Measurements from ENCODE around the gene SGIP1.
"Not testable (repeated sequence)": the region's sequence is repeated elsewhere in the genome, so short reads cannot be mapped to it uniquely, and the experiment has no call there.

The SGIP1 gene

GRCh38 chr1:66556161-66556611 is 22.2 kb downstream of the SGIP1 start:
- no peak for DNase-seq (ENCODE audit: low spot score)

- DNase-seq (ENCODE audit: low spot score) = peak; percentile 30
These were observed 23.2 kb downstream of the SGIP1 start for GRCh38 chr1:66557157-66557556.

DNA sequence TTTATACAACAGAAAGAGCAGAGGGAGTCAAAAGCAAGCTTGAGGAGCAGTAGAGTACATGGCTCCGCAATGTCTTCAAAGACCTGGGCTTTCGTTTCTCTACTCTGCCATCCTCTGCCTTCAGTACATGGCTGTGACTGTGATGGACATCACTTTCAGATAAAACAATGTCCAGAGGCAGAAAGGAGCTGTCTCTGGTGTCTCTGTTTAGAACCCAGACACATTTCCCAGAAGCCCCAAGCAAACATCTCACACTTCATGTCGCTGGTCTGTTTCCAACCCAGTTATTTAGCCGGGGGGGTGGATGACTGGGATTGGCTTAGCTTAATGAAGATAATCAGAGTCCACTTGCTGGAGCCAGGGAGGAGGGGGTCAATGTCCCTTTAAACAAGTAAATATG is 25.6 kb downstream of the SGIP1 start:
- DNase-seq (ENCODE audit: low spot score) = no peak

DNA sequence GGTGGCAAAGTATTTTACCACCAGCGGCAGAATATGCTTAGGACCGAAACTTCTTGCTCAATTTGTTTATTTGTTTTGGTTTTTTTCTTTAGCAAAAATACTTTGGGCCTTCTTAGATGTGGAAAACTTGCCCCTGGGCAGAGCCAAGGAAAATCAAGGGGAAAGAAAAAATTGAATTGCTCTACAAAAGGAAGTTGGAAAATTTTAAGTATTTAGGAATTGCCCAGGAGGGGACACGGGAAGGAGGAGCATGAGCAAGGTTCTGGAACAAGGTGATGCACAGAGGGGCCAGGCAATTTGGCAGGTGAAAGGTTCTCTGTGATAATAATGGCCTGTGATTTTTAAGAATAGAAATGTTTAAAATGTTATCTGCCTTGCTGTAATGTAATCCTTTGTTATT is 28.6 kb downstream of the SGIP1 start:
- DNase-seq (ENCODE audit: low spot score) = no peak

- peak; percentile 90 for DNase-seq (ENCODE audit: low spot score)
These were observed 29.3 kb downstream of the SGIP1 start for GRCh38 chr1:66563094-66563800.

DNA sequence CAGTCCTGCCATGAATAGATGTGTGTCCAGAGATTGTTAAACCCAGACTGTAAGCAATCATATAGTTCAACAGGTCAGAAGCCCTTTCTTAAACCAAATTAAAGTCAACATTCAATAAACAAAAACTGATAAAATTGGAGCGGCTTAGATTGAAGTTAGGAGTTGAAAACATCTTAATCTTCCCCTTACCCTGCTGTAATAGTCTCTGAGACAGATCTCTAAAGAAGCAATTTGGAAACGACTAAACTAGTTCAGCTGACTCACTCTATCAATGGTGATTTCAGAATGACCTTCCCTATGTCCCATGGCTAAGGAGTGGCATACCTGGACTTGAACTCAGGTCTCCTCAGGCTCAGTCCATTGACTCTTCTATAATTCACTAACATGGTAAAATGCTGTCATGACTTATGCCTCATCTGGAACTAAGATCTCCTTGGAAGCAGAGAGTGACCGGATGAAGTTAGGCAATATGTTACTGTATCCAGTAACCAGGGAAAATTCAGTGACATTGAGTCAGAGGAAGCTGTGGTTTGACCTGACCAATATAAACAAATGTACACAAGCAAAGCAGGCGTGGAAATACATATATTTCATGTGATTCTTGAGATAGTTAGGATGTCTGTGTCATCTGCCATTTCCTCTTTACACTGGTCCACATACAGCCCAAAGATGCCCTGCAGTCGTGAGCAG is 30.1 kb downstream of the SGIP1 start:
- peak; percentile 88 for DNase-seq (ENCODE audit: low spot score)

- DNase-seq (ENCODE audit: low spot score) = no peak
These were observed 36.2 kb downstream of the SGIP1 start for GRCh38 chr1:66570196-66570595.

GRCh38 chr1:66571789-66572188 is 37.8 kb downstream of the SGIP1 start:
- peak; percentile 69 for DNase-seq (ENCODE audit: low spot score)

- peak; percentile 35 for DNase-seq (ENCODE audit: low spot score)
These were observed 41.8 kb downstream of the SGIP1 start for GRCh38 chr1:66575739-66576138.

DNA sequence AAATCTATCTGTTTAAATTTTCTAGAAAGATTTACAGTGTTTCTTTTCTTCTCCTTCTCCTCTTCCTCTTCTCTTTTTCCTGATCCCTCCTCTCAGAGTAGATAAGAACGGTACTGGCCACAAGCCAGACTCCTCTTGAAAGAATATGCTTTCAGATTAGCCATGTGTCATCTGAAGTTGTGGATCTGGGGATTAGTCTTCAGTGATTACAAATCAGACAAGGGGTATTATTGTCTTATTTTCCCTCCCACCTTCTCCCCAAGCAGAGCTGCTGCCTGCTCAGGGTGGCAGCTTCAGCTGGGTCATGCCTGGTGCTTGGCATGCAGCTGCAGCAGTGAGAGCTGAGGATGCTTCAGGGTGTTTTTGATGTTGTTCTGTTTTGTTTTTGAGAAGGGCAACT is 42.7 kb downstream of the SGIP1 start:
- DNase-seq (ENCODE audit: low spot score) = no peak

DNA sequence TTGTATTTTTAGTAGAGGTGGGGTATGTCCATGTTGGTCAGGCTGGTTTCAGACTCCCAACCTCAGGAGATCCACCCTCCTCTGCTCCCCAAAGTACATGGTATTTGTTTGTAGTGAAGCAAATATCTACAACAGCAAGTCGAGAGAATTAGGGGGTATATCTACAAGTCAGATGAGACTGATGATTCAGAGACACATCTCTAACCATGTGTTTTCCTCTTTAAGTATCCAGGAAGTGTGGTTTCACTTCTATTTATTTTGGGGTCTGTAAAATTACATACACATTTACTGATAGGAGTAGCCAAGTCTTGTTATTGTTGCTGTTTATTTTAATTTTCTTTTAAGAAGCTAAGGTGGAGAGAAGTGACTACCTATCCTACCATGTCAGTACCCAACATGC is 44.9 kb downstream of the SGIP1 start:
- no peak for DNase-seq (ENCODE audit: low spot score)

DNA sequence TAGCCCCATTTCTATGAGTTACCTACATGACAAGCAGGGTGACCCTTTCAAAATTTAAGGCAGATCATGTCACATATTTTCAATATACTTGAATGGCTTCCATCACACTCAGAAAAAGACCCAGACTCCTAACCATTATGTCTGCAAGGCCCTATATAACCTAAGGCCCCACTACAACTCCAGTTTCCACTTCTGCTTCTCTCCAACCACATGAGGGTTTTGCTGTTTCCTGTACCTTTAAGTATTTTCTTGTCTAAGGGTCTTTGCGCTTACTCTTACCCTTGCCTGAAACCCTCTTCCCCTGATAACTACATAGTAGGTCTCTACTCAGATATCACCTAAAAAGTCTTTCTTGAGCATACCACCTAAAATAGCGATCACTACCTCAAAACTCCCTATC is 46.1 kb downstream of the SGIP1 start:
- DNase-seq (ENCODE audit: low spot score) = no peak

- DNase-seq (ENCODE audit: low spot score) = no peak
These were observed 49.1 kb downstream of the SGIP1 start for GRCh38 chr1:66583021-66583420.

DNA sequence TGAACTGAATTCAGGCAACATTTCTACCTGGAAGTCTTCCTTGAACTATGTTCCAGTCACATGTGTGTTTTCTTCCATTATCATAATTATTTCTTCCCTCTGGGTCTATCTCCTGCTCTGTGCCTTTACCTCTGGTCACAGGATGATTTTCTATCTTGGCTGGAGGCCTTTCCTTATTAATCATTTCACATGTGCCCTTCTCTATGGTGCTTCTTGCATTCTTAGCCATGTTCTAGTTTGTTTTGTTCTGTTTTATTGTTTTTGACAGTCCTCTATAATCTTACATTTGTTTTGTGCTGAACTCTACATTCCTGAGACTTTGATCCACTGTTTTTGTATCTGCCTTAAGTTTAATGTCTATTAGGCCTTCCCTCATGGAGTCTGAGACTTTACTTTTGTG is 51.0 kb downstream of the SGIP1 start:
- no peak for DNase-seq (ENCODE audit: low spot score)

- DNase-seq (ENCODE audit: low spot score) = no peak
These were observed 55.4 kb downstream of the SGIP1 start for GRCh38 chr1:66589326-66589725.

DNA sequence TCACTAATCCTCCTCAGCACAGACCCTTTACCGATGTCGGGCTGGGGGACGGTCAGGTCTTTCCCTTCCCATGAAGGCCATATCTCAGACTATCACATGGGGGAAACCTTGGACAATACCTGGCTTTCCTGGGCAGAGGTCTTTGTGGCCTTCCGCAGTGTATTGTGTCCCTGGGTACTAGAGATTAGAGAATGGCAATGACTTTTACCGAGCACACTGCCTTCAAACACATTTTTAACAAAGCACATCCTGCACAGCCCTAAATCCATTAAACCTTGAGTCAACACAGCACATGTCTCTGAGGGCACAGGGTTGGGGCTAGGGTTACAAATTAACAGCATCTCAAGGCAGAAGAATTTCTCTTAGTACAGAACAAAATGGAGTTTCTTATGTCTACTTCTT is 58.2 kb downstream of the SGIP1 start:
- not testable (repeated sequence) for DNase-seq (ENCODE audit: low spot score)

GRCh38 chr1:66596191-66596590 is 62.2 kb downstream of the SGIP1 start:
- DNase-seq (ENCODE audit: low spot score) = no peak

GRCh38 chr1:66597500-66597899 is 63.5 kb downstream of the SGIP1 start:
- no peak for DNase-seq (ENCODE audit: low spot score)

DNA sequence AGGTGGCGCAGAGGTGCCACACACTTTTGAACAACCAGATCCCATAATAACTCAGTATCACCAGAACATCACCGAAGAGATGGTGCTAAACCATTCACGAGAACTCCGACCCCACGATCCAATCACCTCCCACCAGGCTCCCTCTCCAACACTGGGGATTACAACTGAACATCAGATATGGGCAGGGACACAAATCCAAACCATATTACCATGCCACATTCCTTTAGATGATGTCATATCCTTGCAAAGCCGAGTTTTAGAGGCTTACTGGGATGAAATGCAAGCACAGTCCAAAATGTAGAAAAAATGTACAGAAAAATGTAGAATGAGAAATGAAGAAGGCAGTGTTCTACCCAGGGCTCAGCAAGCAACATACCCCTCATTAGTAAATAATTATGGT is 64.7 kb downstream of the SGIP1 start:
- DNase-seq (ENCODE audit: low spot score) = peak; percentile 59

GRCh38 chr1:66599346-66599745 is 65.4 kb downstream of the SGIP1 start:
- no peak for DNase-seq (ENCODE audit: low spot score)

DNA sequence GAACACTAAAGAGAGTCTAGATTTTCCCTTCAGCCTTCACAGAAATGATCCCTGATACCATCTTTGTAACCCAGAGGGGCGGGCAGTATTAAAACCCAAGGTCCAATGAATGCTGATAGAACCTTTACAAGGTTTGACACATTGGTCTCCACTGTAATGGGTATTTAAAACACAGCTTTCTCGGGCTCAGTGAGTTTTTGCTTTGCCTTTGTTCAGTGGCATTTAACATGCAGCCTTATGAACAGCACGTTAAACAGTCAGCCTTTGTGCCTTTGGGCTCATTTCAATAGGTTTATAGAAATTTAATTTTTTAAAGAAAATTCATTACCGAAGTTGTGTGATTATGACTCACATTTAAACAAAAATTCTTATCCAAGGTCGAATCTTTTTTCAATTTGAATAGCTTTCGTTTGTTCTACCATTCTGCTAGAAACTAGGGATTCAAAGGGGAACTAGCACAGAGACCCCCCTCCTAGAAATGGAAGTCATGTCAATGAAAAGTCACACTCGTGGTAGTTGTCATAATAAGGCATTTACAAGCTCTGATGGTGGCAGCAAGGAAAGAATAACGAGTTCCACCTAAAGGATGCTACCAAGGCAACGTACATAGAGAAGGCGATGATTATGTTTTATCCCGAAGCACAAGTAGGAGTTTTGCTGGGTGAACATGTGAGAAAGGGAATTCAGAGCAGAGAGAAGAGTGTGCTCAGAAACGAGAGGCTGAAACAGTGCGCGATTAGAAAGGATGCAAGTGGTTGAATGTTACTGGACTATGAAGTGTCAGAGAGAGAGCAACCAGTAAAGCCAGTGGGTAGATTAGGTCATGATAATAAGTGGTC is 66.2 kb downstream of the SGIP1 start:
- no peak for DNase-seq (ENCODE audit: low spot score)

GRCh38 chr1:66605419-66605997 is 71.6 kb downstream of the SGIP1 start:
- DNase-seq (ENCODE audit: low spot score) = no peak
